ENCODE results near the gene SEC16A.
"Not testable (repeated sequence)": the region's sequence is repeated elsewhere in the genome, so short reads cannot be mapped to it uniquely, and the experiment has no call there.

Gene SEC16A

GRCh38 chr9:136439481-136440408, 43.1 kb downstream of the SEC16A start, which contains the start of gene INPP5E:
Gene INPP5E, minus strand, starts transcription at chr9:136439845. Its CDS starts 426 bp downstream, at chr9:136439419.
- peak; percentile 30 to 74 for DNase-seq

GRCh38 chr9:136438548-136439480, 44.0 kb downstream of the SEC16A start:
- DNase-seq: no peak

GRCh38 chr9:136437839-136438547, 44.8 kb downstream of the SEC16A start:
- DNase-seq: no peak

- DNase-seq: no peak
These were observed 45.4 kb downstream of the SEC16A start for GRCh38 chr9:136437430-136437829.

- DNase-seq: no peak
These were observed 46.7 kb downstream of the SEC16A start for GRCh38 chr9:136436055-136436634.

- DNase-seq: no peak
These were observed 48.2 kb downstream of the SEC16A start for GRCh38 chr9:136434580-136435169.

- no peak for DNase-seq
These were observed 48.8 kb downstream of the SEC16A start for GRCh38 chr9:136433849-136434579.

- DNase-seq: no peak
These were observed 49.7 kb downstream of the SEC16A start for GRCh38 chr9:136433043-136433715.

- DNase-seq: no peak
These were observed 50.2 kb downstream of the SEC16A start for GRCh38 chr9:136432591-136432990.

- DNase-seq: no peak
These were observed 51.0 kb downstream of the SEC16A start for GRCh38 chr9:136431782-136432350.

- DNase-seq: no peak
These were observed 52.1 kb downstream of the SEC16A start for GRCh38 chr9:136430588-136431234.

GRCh38 chr9:136429683-136430491, 53.0 kb downstream of the SEC16A start:
- no peak for DNase-seq

GRCh38 chr9:136429075-136429628, 53.7 kb downstream of the SEC16A start:
- DNase-seq: no peak

- DNase-seq: no peak
These were observed 56.1 kb downstream of the SEC16A start for GRCh38 chr9:136426787-136427186.

GRCh38 chr9:136425367-136425766, 57.5 kb downstream of the SEC16A start:
- DNase-seq: not testable (repeated sequence)

- DNase-seq: no peak
These were observed 58.0 kb downstream of the SEC16A start for GRCh38 chr9:136424750-136425362.

GRCh38 chr9:136423432-136424146, 59.3 kb downstream of the SEC16A start:
- no peak for DNase-seq

Measured in NCI-H1930 (cell line).